GM20431 (cell line): Measurements from ENCODE around the gene ABLIM3.
"Not testable (repeated sequence)": the region's sequence is repeated elsewhere in the genome, so short reads cannot be mapped to it uniquely, and the experiment has no call there.

Experiments
- in situ Hi-C: fragments of 300-500 bp; cut with MseI, MboI; formaldehyde crosslinking; loops from one replicate; pipeline ENCODE4 v1.15.0; 2020; ENCODE audit warnings: low sequenced_read_pairs; ENCODE audit not compliant: unreplicated experiment

ABLIM3 gene

GRCh38 chr5:149271716-149272563 is 130.6 kb downstream of the ABLIM3 start, which contains the start of gene AFAP1L1:
Gene AFAP1L1, plus strand, starts transcription at chr5:149271859. Its CDS starts 110 bp downstream, at chr5:149271969.
- in situ Hi-C loops, result no loop called here

- in situ Hi-C loops, result not testable (repeated sequence)
Observed at GRCh38 chr5:149272781-149273180, 131.5 kb downstream of the ABLIM3 start.

GRCh38 chr5:149273237-149273636 is 131.9 kb downstream of the ABLIM3 start:
- in situ Hi-C loops, result no loop called here

- in situ Hi-C loops, result no loop called here
Observed at GRCh38 chr5:149273950-149274349, 132.7 kb downstream of the ABLIM3 start.

GRCh38 chr5:149274939-149275338 is 133.6 kb downstream of the ABLIM3 start:
- in situ Hi-C loops, result no loop called here

GRCh38 chr5:149277801-149278200 is 136.5 kb downstream of the ABLIM3 start:
- in situ Hi-C loops, result no loop called here

- in situ Hi-C loops, result no loop called here
Observed at GRCh38 chr5:149278451-149279210, 137.3 kb downstream of the ABLIM3 start.

- in situ Hi-C loops, result no loop called here
Observed at GRCh38 chr5:149279661-149280060, 138.4 kb downstream of the ABLIM3 start.

- in situ Hi-C loops, result no loop called here
Observed at GRCh38 chr5:149280124-149280523, 138.8 kb downstream of the ABLIM3 start.

GRCh38 chr5:149280802-149281201 is 139.5 kb downstream of the ABLIM3 start:
- in situ Hi-C loops, result no loop called here

GRCh38 chr5:149282027-149282965 is 141.0 kb downstream of the ABLIM3 start:
- in situ Hi-C loops, result no loop called here

GRCh38 chr5:149282966-149283332 is 141.7 kb downstream of the ABLIM3 start:
- in situ Hi-C loops, result no loop called here

GRCh38 chr5:149283626-149284480 is 142.6 kb downstream of the ABLIM3 start:
- in situ Hi-C loops, result no loop called here

- in situ Hi-C loops, result no loop called here
Observed at GRCh38 chr5:149284501-149284900, 143.2 kb downstream of the ABLIM3 start.

- in situ Hi-C loops, result no loop called here
Observed at GRCh38 chr5:149285153-149285552, 143.9 kb downstream of the ABLIM3 start.

GRCh38 chr5:149288436-149288835 is 147.1 kb downstream of the ABLIM3 start:
- in situ Hi-C loops, result no loop called here

GRCh38 chr5:149289301-149289700 is 148.0 kb downstream of the ABLIM3 start:
- in situ Hi-C loops, result no loop called here

- in situ Hi-C loops, result no loop called here
Observed at GRCh38 chr5:149294872-149295829, 153.9 kb downstream of the ABLIM3 start.
